ENCODE measurements around the gene SKIC8.

SKIC8 gene

DNA sequence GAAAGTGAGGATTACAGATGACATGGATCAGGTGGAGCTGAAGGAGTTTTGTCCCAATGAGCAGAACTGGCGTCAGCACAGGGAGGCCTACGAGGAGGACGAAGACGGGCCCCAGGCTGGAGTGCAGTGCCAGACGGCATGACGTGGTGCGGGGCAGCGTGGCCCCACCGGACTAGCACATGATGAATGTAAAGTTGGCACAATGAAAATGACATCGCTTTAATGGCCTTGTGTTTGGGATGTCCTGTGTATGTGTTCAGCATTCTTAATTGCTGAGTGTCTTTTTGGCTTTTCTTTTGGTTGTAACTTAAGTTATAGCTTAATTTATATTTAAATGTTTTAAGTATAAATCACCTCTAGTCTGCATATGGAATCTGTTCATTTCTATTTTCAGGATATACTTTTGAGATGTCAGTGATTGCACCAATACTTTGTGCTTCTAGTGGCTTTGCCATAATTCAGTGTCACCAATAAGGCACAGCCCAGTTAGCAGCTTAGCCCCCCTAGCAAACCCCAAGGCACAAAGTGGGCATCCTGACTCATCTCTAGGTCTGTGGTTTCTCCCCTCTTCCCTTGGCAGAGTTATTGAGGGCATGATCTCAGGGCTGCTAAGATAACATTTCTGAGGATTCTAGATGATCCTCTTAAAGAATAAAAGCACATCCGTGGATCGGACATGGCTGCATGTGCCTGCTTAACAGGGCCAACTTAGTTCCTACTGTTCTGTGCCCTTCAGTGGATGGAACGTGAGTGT lies 18.9 kb downstream of the SKIC8 start:
- Histone ChIP-seq H3K36me3 (ENCODE audit: insufficient read depth) (no peaks in the 10 kb centered on the region), H2AFZ (ENCODE audit: low read depth) (no peak overlapping the region), H3K4me2 (no peak overlapping the region), H3K27me3 (ENCODE audit: insufficient read depth, low read depth) (no peaks in the 10 kb centered on the region), H3K4me1 (ENCODE audit: low read depth, poor library complexity, severe bottlenecking) (no peaks in the 10 kb centered on the region), H3K9ac (no peak overlapping the region), H4K20me1 (ENCODE audit: insufficient read depth) (no peaks in the 10 kb centered on the region), H3K4me3 (IDR thresholded peaks at IDR 0.05; ENCODE audit: insufficient read depth, low read depth, low read length) (no peak overlapping the region), H3K27ac (no peak overlapping the region), H3K79me2 (ENCODE audit: insufficient read depth, low read depth) (no peaks in the 10 kb centered on the region)
- TF ChIP-seq, protein P1, sequence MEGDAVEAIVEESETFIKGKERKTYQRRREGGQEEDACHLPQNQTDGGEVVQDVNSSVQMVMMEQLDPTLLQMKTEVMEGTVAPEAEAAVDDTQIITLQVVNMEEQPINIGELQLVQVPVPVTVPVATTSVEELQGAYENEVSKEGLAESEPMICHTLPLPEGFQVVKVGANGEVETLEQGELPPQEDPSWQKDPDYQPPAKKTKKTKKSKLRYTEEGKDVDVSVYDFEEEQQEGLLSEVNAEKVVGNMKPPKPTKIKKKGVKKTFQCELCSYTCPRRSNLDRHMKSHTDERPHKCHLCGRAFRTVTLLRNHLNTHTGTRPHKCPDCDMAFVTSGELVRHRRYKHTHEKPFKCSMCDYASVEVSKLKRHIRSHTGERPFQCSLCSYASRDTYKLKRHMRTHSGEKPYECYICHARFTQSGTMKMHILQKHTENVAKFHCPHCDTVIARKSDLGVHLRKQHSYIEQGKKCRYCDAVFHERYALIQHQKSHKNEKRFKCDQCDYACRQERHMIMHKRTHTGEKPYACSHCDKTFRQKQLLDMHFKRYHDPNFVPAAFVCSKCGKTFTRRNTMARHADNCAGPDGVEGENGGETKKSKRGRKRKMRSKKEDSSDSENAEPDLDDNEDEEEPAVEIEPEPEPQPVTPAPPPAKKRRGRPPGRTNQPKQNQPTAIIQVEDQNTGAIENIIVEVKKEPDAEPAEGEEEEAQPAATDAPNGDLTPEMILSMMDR (conservative IDR thresholded peaks at IDR 0.05; ENCODE audit: low read depth, low read length), result no peak

DNA sequence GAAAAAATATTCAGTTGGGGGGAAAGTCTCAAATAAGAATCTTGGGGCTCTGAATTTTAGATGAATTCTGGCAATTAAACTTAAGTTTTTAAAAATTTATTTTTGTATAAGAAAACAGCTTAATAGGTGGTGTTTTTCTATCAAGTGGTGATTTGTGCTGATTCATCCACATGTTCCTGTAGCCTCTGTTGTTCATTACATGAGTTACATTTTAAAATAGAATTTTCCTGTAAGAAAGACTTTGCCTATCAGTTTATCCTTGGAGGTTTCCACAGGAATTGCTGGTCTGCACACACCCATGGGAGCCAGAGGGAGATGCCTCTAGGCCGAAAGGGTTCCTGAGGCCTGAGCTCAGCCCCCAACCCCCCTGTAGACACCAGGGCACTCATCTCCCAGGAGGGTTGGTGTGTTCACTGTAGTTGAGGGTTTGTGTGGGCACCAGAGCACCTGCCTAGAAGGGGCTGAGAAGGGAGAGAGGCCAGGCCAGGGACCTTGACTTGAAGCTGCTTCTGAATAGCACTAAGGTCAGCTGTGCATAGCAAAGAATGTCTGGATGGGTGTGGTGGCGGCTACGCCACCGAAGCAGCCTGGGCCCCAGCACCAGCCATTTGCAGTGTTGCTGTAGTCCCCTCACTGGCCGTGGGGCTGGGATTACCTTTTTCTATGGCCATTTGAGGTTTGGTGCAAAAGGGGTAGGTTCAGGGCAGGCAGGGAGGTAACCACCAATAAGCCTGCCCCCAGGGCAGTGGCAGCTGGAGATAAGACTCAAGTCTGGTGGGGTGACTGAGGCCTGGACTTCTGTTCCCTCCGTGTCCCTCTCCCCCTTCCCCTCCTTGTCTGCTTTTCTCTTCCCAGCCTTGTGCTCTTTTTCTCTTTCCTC lies 23.1 kb downstream of the SKIC8 start:
- Histone ChIP-seq H3K36me3 (ENCODE audit: insufficient read depth) (no peaks in the 10 kb centered on the region), H3K4me3 (IDR thresholded peaks at IDR 0.05; ENCODE audit: insufficient read depth, low read depth, low read length) (no peak overlapping the region), H3K4me1 (ENCODE audit: low read depth, poor library complexity, severe bottlenecking) (no peaks in the 10 kb centered on the region), H3K27ac (no peak overlapping the region), H2AFZ (ENCODE audit: low read depth) (no peak overlapping the region), H3K27me3 (ENCODE audit: insufficient read depth, low read depth) (no peaks in the 10 kb centered on the region), H3K9ac (no peak overlapping the region), H3K4me2 (no peak overlapping the region), H3K79me2 (ENCODE audit: insufficient read depth, low read depth) (no peaks in the 10 kb centered on the region), H4K20me1 (ENCODE audit: insufficient read depth) (no peaks in the 10 kb centered on the region)
- TF ChIP-seq, protein P1 (conservative IDR thresholded peaks at IDR 0.05; ENCODE audit: low read depth, low read length), result no peak

DNA sequence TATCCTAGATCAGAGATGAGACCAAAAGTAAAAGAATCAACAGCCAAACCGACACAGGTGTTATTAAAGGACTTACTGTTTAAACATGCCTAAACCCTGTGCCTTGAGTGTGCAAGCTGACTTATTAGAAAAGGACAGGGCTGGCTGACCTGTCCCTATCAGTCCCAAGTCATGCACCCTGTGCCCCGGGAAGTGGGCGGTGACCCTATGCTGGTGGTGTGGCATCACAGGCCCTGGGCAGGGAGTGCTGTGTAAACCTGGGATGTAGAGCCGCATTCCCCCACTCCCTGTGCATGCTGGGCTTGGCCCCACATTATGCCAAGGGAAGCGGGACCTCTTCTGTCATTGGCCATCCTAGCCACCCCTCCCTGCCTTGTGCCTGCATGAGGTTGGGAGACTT lies 24.4 kb downstream of the SKIC8 start:
- Histone ChIP-seq H3K4me2 (no peak overlapping the region), H3K27ac (no peak overlapping the region), H3K27me3 (ENCODE audit: insufficient read depth, low read depth) (no peaks in the 10 kb centered on the region), H2AFZ (ENCODE audit: low read depth) (no peak overlapping the region), H3K4me3 (IDR thresholded peaks at IDR 0.05; ENCODE audit: insufficient read depth, low read depth, low read length) (no peak overlapping the region), H3K4me1 (ENCODE audit: low read depth, poor library complexity, severe bottlenecking) (no peaks in the 10 kb centered on the region), H4K20me1 (ENCODE audit: insufficient read depth) (no peaks in the 10 kb centered on the region), H3K36me3 (ENCODE audit: insufficient read depth) (no peaks in the 10 kb centered on the region), H3K9ac (no peak overlapping the region), H3K79me2 (ENCODE audit: insufficient read depth, low read depth) (no peaks in the 10 kb centered on the region)
- TF ChIP-seq, protein P1 (conservative IDR thresholded peaks at IDR 0.05; ENCODE audit: low read depth, low read length), result no peak

DNA sequence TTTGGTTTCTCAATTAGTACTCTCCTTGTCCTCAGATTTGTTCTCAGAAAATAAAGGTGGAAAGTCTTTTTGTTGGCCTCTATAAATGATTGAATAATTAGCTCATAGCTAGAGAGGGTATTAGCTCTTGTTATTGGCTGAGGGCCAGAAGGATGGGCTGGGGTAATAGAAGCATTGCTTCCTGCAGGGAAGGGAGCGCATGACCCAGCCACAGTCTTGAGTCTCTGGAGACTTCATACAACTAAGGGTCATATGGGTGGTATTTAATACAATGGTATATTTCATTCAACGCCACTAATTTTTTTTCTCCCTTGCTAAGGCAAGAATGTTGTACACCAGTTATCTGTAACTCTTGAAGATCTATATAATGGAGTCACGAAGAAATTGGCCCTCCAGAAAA lies 26.6 kb downstream of the SKIC8 start:
- no peak overlapping the region for H3K9ac ChIP-seq
- no peak overlapping the region for H3K4me3 ChIP-seq (IDR thresholded peaks at IDR 0.05; ENCODE audit: insufficient read depth, low read depth, low read length)
- no peak overlapping the region for H3K4me2 ChIP-seq
- H4K20me1 ChIP-seq (ENCODE audit: insufficient read depth), result no peaks in the 10 kb centered on the region
- no peaks in the 10 kb centered on the region for H3K79me2 ChIP-seq (ENCODE audit: insufficient read depth, low read depth)
- no peaks in the 10 kb centered on the region for H3K4me1 ChIP-seq (ENCODE audit: low read depth, poor library complexity, severe bottlenecking)
- no peaks in the 10 kb centered on the region for H3K36me3 ChIP-seq (ENCODE audit: insufficient read depth)
- no peak overlapping the region for H2AFZ ChIP-seq (ENCODE audit: low read depth)
- TF ChIP-seq, protein P1 (conservative IDR thresholded peaks at IDR 0.05; ENCODE audit: low read depth, low read length), result no peak
- no peaks in the 10 kb centered on the region for H3K27me3 ChIP-seq (ENCODE audit: insufficient read depth, low read depth)
- no peak overlapping the region for H3K27ac ChIP-seq

All from KMS-11 (cell line).